GM19193 (cell line): ENCODE measurements around the gene KRTAP15-1.

Source experiments
- POLR2A ChIP-seq: IDR thresholded peaks from 4 replicates; pipeline ENCODE4 v1.6.1; 2011; ENCODE audit not compliant: insufficient read depth, insufficient read length; ENCODE audit errors: extremely low read depth

Gene KRTAP15-1

GRCh38 chr21:30439975-30440374, at the start of gene KRTAP15-1:
Gene KRTAP15-1, plus strand, starts transcription at chr21:30440275. Its CDS starts 53 bp downstream, at chr21:30440328.
- TF ChIP-seq POLR2A: no peak

GRCh38 chr21:30391492-30392025, 48.5 kb upstream of the KRTAP15-1 start:
- no peak for TF ChIP-seq POLR2A

GRCh38 chr21:30395731-30396130, 44.3 kb upstream of the KRTAP15-1 start, which contains the start of gene KRTAP13-1:
Gene KRTAP13-1, plus strand, starts transcription at chr21:30396031. Its CDS starts 56 bp downstream, at chr21:30396087.
- TF ChIP-seq POLR2A: no peak

GRCh38 chr21:30408782-30409494, 31.1 kb upstream of the KRTAP15-1 start:
- TF ChIP-seq POLR2A: no peak

GRCh38 chr21:30415993-30416392, 24.1 kb upstream of the KRTAP15-1 start:
- no peak for TF ChIP-seq POLR2A

- no peak for TF ChIP-seq POLR2A
Observed at GRCh38 chr21:30425826-30426225, 14.2 kb upstream of the KRTAP15-1 start, which contains the start of gene KRTAP13-3. Gene KRTAP13-3, minus strand, starts transcription at chr21:30425926. Its CDS starts 14 bp downstream, at chr21:30425912.

- no peak for TF ChIP-seq POLR2A
Observed at GRCh38 chr21:30426731-30427130, 13.3 kb upstream of the KRTAP15-1 start.

- TF ChIP-seq POLR2A: no peak
Observed at GRCh38 chr21:30430170-30430655, 9.9 kb upstream of the KRTAP15-1 start, which contains the start of gene KRTAP13-4. Gene KRTAP13-4, plus strand, starts transcription at chr21:30430220. Its CDS starts 56 bp downstream, at chr21:30430276.

GRCh38 chr21:30434033-30434631, 5.9 kb upstream of the KRTAP15-1 start:
- no peak for TF ChIP-seq POLR2A

- no peak for TF ChIP-seq POLR2A
Observed at GRCh38 chr21:30437010-30437565, 3.0 kb upstream of the KRTAP15-1 start.

- no peak for TF ChIP-seq POLR2A
Observed at GRCh38 chr21:30443226-30443625, 3.2 kb downstream of the KRTAP15-1 start.

- no peak for TF ChIP-seq POLR2A
Observed at GRCh38 chr21:30444204-30444603, 4.1 kb downstream of the KRTAP15-1 start.

GRCh38 chr21:30447056-30447455, 7.0 kb downstream of the KRTAP15-1 start:
- TF ChIP-seq POLR2A: no peak

GRCh38 chr21:30448514-30448913, 8.4 kb downstream of the KRTAP15-1 start:
- TF ChIP-seq POLR2A: no peak

- TF ChIP-seq POLR2A: no peak
Observed at GRCh38 chr21:30463713-30464112, 23.6 kb downstream of the KRTAP15-1 start.
